Measurements from ENCODE around the gene EPHB2. TPM values are rescaled to one million over a fixed set of nuclear protein-coding genes. Genes with fewer than 3 reads are reported as not detected.
A peak's percentile ranks its signal among the peaks of the same experiment; 100 is the strongest.
"Not testable (repeated sequence)": the region's sequence is repeated elsewhere in the genome, so short reads cannot be mapped to it uniquely, and the experiment has no call there.

Gene EPHB2
- polyA plus RNA-seq, 4 donors: 1.1 to 52.5 (median 15.8) TPM

DNA sequence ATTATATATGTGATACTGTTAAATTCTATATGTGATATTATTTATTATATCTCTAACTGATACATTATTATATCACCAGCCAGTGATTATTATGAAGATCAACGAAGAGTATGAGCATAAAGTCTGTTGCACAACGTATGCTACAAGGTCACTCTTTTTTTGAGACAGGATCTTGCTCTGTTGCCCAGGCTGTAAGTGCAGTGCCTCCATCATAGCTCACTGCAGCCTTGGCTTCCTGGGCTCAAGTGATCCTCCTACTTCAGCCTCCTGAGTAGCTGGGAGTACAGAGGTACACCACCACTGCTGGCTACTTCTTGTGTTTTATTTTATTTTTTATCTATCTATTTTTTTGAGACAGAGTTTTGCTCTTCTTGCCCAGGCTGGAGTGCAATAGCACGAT lies 14.0 kb upstream of the EPHB2 start:
- no peak for FAIRE-seq
- Histone ChIP-seq H3K27me3 (ENCODE audit: control insufficient read depth in 3 of 3, insufficient read depth in 3 of 3, low read length in 3 of 3) (no peaks in the 10 kb centered on the region), H3K27ac (ENCODE audit: low read depth in 1 of 3, low read length in 2 of 3) (no peak overlapping the region), H3K4me3 (ENCODE audit: low read depth in 1 of 3, low read length in 3 of 3) (no peak overlapping the region), H3K4me1 (ENCODE audit: control insufficient read depth in 3 of 3, insufficient read depth in 2 of 3, low read depth in 1 of 3, low read length in 2 of 3) (peaks cover 0 to 25% (median 0%) of the 10 kb centered on the region in 3 donors), H3K36me3 (ENCODE audit: control insufficient read depth in 3 of 3, insufficient read depth in 2 of 3, low read depth in 1 of 3, low read length in 3 of 3) (no peaks in the 10 kb centered on the region), H3K9me3 (ENCODE audit: control insufficient read depth in 2 of 2, insufficient read depth in 1 of 2, low read depth in 1 of 2, low read length in 1 of 2) (no peaks in the 10 kb centered on the region)
- 61 to 73% (median 65%) methylated on average over 3 of the region's 3 CpGs for WGBS, 3 donors
- no peak for DNase-seq

DNA sequence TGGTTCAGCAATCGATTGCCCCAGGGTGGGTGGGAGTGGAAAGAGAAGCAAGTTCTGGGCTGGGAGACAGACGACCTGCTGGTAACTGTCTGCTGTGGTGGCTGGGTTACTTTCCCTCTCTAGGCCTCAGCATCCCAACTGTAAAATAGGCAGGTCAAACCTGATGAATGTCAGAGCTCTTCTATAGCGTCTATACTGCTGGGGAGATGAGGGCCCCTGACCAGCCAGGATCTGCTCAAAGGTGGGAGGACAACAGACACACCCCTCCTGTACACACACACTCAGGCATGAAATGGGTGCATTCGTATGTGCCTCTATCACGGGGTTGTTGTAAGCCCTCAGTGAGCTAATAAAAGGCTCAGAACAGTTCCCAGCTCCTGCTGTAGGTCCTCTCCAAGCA lies 12.7 kb upstream of the EPHB2 start:
- 30 to 63% (median 41%) methylated on average over 5 of the region's 5 CpGs for WGBS, 3 donors
- Histone ChIP-seq H3K36me3 (ENCODE audit: control insufficient read depth in 3 of 3, insufficient read depth in 2 of 3, low read depth in 1 of 3, low read length in 3 of 3) (no peaks in the 10 kb centered on the region), H3K27ac (ENCODE audit: low read depth in 1 of 3, low read length in 2 of 3) (peak overlapping the region in 1 of 3 donors; percentile 38), H3K4me3 (ENCODE audit: low read depth in 1 of 3, low read length in 3 of 3) (no peak overlapping the region), H3K27me3 (ENCODE audit: control insufficient read depth in 3 of 3, insufficient read depth in 3 of 3, low read length in 3 of 3) (no peaks in the 10 kb centered on the region), H3K9me3 (ENCODE audit: control insufficient read depth in 2 of 2, insufficient read depth in 1 of 2, low read depth in 1 of 2, low read length in 1 of 2) (no peaks in the 10 kb centered on the region), H3K4me1 (ENCODE audit: control insufficient read depth in 3 of 3, insufficient read depth in 2 of 3, low read depth in 1 of 3, low read length in 2 of 3) (peaks cover 0 to 37% (median 0%) of the 10 kb centered on the region in 3 donors)
- no peak for FAIRE-seq
- DNase-seq: peak in 1 of 2 donors; percentile 47

DNA sequence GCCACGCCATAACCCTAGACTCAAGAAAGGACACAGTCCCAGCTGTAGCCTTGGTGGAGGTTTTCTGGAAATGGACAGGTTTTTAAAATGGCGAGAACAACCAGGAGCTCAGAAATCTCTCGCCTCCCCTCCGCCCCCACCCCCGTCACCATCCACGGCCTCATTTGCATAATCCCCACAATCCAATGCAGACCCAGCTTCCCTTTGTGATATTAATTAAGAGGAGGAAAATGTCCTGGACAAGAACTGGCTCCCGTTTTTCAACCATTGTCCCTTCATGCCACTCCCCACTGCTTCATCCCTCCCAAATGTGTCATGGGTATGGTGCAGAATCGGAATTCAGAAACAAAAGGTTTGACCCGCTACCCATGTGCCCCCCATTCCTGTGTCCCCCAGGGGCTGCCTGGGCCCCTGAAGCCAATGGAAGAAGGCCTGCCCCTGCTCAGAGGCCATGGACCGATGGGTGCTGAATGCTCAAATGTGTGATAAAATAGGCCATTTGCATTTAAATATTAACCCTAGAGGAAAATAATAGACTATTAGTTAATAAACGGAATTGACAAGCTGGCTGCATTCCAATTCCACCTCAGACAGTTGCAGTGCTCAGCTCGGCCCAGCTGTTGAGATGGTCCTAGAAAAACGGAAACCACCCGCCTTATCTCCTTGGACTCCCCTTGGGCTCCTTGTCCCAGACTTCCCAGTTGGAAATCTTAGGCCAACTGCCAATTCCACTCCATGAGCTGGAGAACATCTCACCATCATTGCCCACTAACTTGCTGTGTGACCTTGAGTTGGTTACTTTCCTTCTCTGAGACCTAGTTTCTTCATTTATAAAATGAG lies 10.7 kb upstream of the EPHB2 start:
- Histone ChIP-seq H3K27me3 (ENCODE audit: control insufficient read depth in 3 of 3, insufficient read depth in 3 of 3, low read length in 3 of 3) (no peaks in the 10 kb centered on the region), H3K27ac (ENCODE audit: low read depth in 1 of 3, low read length in 2 of 3) (peak overlapping the region in 1 of 3 donors; percentile 49), H3K36me3 (ENCODE audit: control insufficient read depth in 3 of 3, insufficient read depth in 2 of 3, low read depth in 1 of 3, low read length in 3 of 3) (no peaks in the 10 kb centered on the region), H3K4me1 (ENCODE audit: control insufficient read depth in 3 of 3, insufficient read depth in 2 of 3, low read depth in 1 of 3, low read length in 2 of 3) (peaks cover 0 to 51% (median 0%) of the 10 kb centered on the region in 3 donors), H3K4me3 (ENCODE audit: low read depth in 1 of 3, low read length in 3 of 3) (no peak overlapping the region), H3K9me3 (ENCODE audit: control insufficient read depth in 2 of 2, insufficient read depth in 1 of 2, low read depth in 1 of 2, low read length in 1 of 2) (no peaks in the 10 kb centered on the region)
- DNase-seq: peak; percentile 51 to 59
- 19 to 52% (median 48%) methylated on average over 14 of the region's 14 CpGs for WGBS, 3 donors
- FAIRE-seq: no peak

DNA sequence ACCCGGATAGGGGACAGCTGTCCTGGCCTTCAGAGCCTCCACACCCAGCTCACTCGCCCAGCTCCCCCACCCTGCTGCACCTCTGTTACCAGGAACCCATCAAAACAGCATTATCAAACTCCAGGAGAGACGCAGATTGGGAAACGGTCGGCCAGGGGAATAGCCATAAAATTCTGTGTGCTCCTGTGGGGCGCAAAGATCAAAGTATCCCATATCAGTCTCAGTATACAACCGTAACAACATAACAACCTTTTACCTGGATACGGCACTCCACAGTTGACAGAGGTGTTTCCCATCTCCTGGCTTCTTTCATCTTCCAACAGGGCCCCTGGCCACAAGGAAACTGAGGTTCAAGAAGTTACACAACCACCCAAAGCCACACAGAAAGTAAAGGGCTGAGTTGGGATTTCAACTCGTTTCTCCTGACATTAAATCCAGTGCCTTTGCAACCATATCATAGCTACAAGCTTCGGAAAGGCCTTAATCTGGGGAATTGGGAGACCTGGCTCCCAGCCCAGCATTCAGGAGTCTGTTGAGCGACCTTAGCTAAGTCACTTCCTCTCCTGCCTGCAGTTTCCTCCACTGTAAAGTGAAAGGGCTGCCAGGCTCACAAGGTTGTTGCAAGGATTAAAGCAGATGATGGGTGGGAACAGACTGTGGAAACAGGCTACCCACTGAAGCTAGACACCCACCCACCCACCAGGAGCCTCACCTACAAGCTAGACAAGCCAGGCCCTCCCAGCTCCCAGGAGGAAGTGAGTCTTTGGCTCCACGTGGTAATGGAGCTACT lies 8.1 kb upstream of the EPHB2 start:
- no peaks in the 10 kb centered on the region for H3K36me3 ChIP-seq (ENCODE audit: control insufficient read depth in 3 of 3, insufficient read depth in 2 of 3, low read depth in 1 of 3, low read length in 3 of 3)
- WGBS, 3 donors: 13 to 43% (median 22%) methylated on average over 12 of the region's 12 CpGs
- H3K9me3 ChIP-seq (ENCODE audit: control insufficient read depth in 2 of 2, insufficient read depth in 1 of 2, low read depth in 1 of 2, low read length in 1 of 2): no peaks in the 10 kb centered on the region
- peak; percentile 94 to 95 for DNase-seq
- no peaks in the 10 kb centered on the region for H3K27me3 ChIP-seq (ENCODE audit: control insufficient read depth in 3 of 3, insufficient read depth in 3 of 3, low read length in 3 of 3)
- H3K4me3 ChIP-seq (ENCODE audit: low read depth in 1 of 3, low read length in 3 of 3): no peak overlapping the region
- FAIRE-seq: no peak
- H3K27ac ChIP-seq (ENCODE audit: low read depth in 1 of 3, low read length in 2 of 3): peak overlapping the region in 2 of 3 donors; percentile 91 to 92
- peaks cover 0 to 50% (median 0%) of the 10 kb centered on the region in 3 donors for H3K4me1 ChIP-seq (ENCODE audit: control insufficient read depth in 3 of 3, insufficient read depth in 2 of 3, low read depth in 1 of 3, low read length in 2 of 3)

DNA sequence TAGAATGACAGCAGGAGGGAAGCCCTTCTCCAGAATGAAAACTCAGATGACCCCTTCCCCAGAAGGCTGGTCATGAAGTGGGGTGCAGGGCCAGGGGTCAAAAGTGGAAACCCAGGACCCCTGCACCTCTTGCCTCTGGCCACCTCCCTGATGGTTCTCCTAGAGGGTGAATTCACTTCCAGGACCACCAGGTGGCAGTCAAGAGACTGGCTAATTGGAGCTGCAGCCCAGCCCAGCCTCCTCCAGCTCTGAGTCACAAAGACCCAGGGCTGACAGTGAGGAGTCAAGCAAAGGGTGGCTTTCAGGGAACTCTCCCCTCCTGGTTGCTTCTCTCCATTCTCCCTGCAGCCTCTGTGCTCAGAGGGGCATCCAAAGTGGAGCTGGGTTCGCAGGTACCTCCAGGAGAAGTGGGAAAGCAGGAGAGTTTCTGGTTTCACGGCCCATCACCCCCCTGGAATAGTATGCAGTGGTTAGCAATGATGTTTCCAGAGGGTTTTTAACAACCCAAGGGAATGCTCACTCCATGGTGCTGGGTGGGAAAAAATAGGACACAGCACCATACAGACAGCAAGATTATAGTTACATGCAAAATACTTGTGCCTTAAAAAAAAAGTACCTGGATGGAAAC lies 6.1 kb upstream of the EPHB2 start:
- Histone ChIP-seq H3K36me3 (ENCODE audit: control insufficient read depth in 3 of 3, insufficient read depth in 2 of 3, low read depth in 1 of 3, low read length in 3 of 3) (no peaks in the 10 kb centered on the region), H3K9me3 (ENCODE audit: control insufficient read depth in 2 of 2, insufficient read depth in 1 of 2, low read depth in 1 of 2, low read length in 1 of 2) (no peaks in the 10 kb centered on the region), H3K27me3 (ENCODE audit: control insufficient read depth in 3 of 3, insufficient read depth in 3 of 3, low read length in 3 of 3) (no peaks in the 10 kb centered on the region), H3K4me1 (ENCODE audit: control insufficient read depth in 3 of 3, insufficient read depth in 2 of 3, low read depth in 1 of 3, low read length in 2 of 3) (peaks cover 0 to 38% (median 2%) of the 10 kb centered on the region in 3 donors), H3K4me3 (ENCODE audit: low read depth in 1 of 3, low read length in 3 of 3) (no peak overlapping the region), H3K27ac (ENCODE audit: low read depth in 1 of 3, low read length in 2 of 3) (no peak overlapping the region)
- 47 to 70% (median 63%) methylated on average over 2 of the region's 2 CpGs for WGBS, 3 donors
- DNase-seq (peak; percentile 91), FAIRE-seq (no peak)

DNA sequence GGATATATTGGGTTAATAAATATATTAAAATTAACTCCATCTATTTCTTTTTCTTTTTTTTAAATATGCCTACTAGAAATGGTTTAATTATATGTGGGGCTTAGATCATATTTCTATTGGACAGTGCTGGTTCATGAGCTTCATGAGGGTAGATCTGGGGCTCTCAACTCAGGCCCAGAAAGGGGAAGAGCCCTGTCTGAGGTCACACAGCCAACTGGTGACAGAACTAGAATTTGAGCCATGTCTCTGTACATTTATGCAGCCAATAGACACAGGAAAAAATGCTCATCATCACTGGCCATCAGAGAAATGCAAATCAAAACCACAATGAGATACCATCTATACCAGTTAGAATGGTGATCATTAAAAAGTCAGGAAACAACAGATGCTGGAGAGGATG lies 5.1 kb upstream of the EPHB2 start:
- Histone ChIP-seq H3K27ac (ENCODE audit: low read depth in 1 of 3, low read length in 2 of 3) (no peak overlapping the region), H3K4me3 (ENCODE audit: low read depth in 1 of 3, low read length in 3 of 3) (no peak overlapping the region), H3K36me3 (ENCODE audit: control insufficient read depth in 3 of 3, insufficient read depth in 2 of 3, low read depth in 1 of 3, low read length in 3 of 3) (no peaks in the 10 kb centered on the region), H3K4me1 (ENCODE audit: control insufficient read depth in 3 of 3, insufficient read depth in 2 of 3, low read depth in 1 of 3, low read length in 2 of 3) (peaks cover 0 to 32% (median 2%) of the 10 kb centered on the region in 3 donors), H3K9me3 (ENCODE audit: control insufficient read depth in 2 of 2, insufficient read depth in 1 of 2, low read depth in 1 of 2, low read length in 1 of 2) (no peaks in the 10 kb centered on the region), H3K27me3 (ENCODE audit: control insufficient read depth in 3 of 3, insufficient read depth in 3 of 3, low read length in 3 of 3) (no peaks in the 10 kb centered on the region)
- FAIRE-seq: no peak
- DNase-seq: no peak

DNA sequence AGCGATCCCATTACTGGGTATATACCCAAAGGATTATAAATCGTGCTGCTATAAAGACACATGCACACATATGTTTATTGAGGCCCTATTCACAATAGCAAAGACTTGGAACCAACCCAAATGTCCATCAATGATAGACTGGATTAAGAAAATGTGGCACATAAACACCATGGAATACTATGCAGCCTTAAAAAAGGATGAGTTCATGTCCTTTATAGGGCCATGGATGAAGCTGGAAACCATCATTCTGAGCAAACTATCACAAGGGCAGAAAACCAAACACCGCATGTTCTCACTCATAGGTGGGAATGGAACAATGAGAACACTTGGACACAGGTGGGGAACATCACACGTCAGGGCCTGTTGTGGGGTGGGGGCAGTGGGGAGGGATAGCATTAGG lies 4.5 kb upstream of the EPHB2 start:
- 86 to 87% (median 86%) methylated on average over 4 of the region's 4 CpGs for WGBS, 3 donors
- H3K4me3 ChIP-seq (ENCODE audit: low read depth in 1 of 3, low read length in 3 of 3); H3K27ac ChIP-seq (ENCODE audit: low read depth in 1 of 3, low read length in 2 of 3); DNase-seq; FAIRE-seq; H3K27me3 ChIP-seq (ENCODE audit: control insufficient read depth in 3 of 3, insufficient read depth in 3 of 3, low read length in 3 of 3); H3K36me3 ChIP-seq (ENCODE audit: control insufficient read depth in 3 of 3, insufficient read depth in 2 of 3, low read depth in 1 of 3, low read length in 3 of 3); H3K9me3 ChIP-seq (ENCODE audit: control insufficient read depth in 2 of 2, insufficient read depth in 1 of 2, low read depth in 1 of 2, low read length in 1 of 2): not testable (repeated sequence)
- peaks cover 0 to 27% (median 2%) of the 10 kb centered on the region in 3 donors for H3K4me1 ChIP-seq (ENCODE audit: control insufficient read depth in 3 of 3, insufficient read depth in 2 of 3, low read depth in 1 of 3, low read length in 2 of 3)

DNA sequence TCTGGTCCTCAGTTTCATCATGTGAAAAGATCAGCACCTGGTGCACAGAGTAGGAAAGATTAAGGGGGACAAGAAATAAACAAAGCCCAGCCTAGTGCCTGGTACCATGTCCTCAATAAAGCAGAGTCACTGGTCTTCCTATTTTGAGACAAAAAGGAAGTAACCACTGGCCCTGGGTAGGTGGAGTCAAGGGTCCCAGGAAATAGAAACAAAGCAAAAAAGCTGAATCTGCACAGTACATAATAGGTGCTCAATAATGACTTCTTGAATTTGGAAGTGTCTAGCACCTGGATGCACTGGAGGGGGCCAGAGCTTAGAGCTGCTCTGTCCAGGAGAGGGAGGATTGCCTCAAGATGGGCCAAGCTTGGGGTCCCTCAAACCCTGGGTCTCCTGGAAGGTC lies 1.9 kb upstream of the EPHB2 start:
- FAIRE-seq (no peak), DNase-seq (no peak)
- Histone ChIP-seq H3K27me3 (ENCODE audit: control insufficient read depth in 3 of 3, insufficient read depth in 3 of 3, low read length in 3 of 3) (no peaks in the 10 kb centered on the region), H3K9me3 (ENCODE audit: control insufficient read depth in 2 of 2, insufficient read depth in 1 of 2, low read depth in 1 of 2, low read length in 1 of 2) (no peaks in the 10 kb centered on the region), H3K4me3 (ENCODE audit: low read depth in 1 of 3, low read length in 3 of 3) (no peak overlapping the region), H3K36me3 (ENCODE audit: control insufficient read depth in 3 of 3, insufficient read depth in 2 of 3, low read depth in 1 of 3, low read length in 3 of 3) (peaks cover 0 to 12% (median 0%) of the 10 kb centered on the region in 3 donors), H3K4me1 (ENCODE audit: control insufficient read depth in 3 of 3, insufficient read depth in 2 of 3, low read depth in 1 of 3, low read length in 2 of 3) (peaks cover 0 to 26% (median 2%) of the 10 kb centered on the region in 3 donors), H3K27ac (ENCODE audit: low read depth in 1 of 3, low read length in 2 of 3) (no peak overlapping the region)
